Smooth muscle cell (in vitro differentiated cells): ENCODE measurements around the gene KCTD17. TPM values are rescaled to one million over a fixed set of nuclear protein-coding genes. Genes with fewer than 3 reads are reported as not detected.
A peak's percentile ranks its signal among the peaks of the same experiment; 100 is the strongest.

Experiments
- DNase-seq: peaks from one replicate; lab custom pipeline; 2025; ENCODE audit not compliant: unreplicated experiment; lab: John Stamatoyannopoulos, UW
- H2AFZ ChIP-seq: fragments of 200-600 bp; sonication (generic); 2 replicates; pipeline ENCODE4 v1.6.0; 2016; ENCODE audit warnings: antibody characterized with exemption, low read depth, mild to moderate bottlenecking
- H3F3A ChIP-seq: fragments of 200-600 bp; sonication (generic); 2 replicates; pipeline ENCODE4 v1.6.0; 2017; ENCODE audit warnings: antibody characterized with exemption, low read depth
- H3K27ac ChIP-seq: fragments of 200-600 bp; sonication (generic); 2 replicates; pipeline ENCODE4 v1.5.1; 2016; ENCODE audit warnings: low read depth, mild to moderate bottlenecking
- H3K27me3 ChIP-seq: fragments of 200-600 bp; sonication (generic); 2 replicates; pipeline ENCODE4 v1.6.1; 2016; ENCODE audit warnings: low read depth, mild to moderate bottlenecking
- H3K36me3 ChIP-seq: fragments of 200-600 bp; sonication (generic); 2 replicates; pipeline ENCODE4 v1.5.1; 2016; ENCODE audit warnings: low read depth
- H3K4me1 ChIP-seq: fragments of 200-600 bp; sonication (generic); 2 replicates; pipeline ENCODE4 v1.5.1; 2016; ENCODE audit warnings: low read depth
- H3K4me2 ChIP-seq: fragments of 200-600 bp; sonication (generic); 2 replicates; pipeline ENCODE4 v1.6.0; 2016; ENCODE audit warnings: mild to moderate bottlenecking
- H3K4me3 ChIP-seq: fragments of 200-600 bp; sonication (generic); 2 replicates; pipeline ENCODE4 v1.5.1; 2016; ENCODE audit warnings: mild to moderate bottlenecking
- H3K79me2 ChIP-seq: fragments of 200-600 bp; sonication (generic); 2 replicates; pipeline ENCODE4 v1.6.0; 2016; ENCODE audit warnings: low read depth, mild to moderate bottlenecking
- H3K9ac ChIP-seq: fragments of 200-600 bp; sonication (generic); 2 replicates; pipeline ENCODE4 v1.6.0; 2016; ENCODE audit warnings: low read depth
- H3K9me3 ChIP-seq: fragments of 200-600 bp; sonication (generic); replicated peaks from 2 replicates; pipeline ENCODE4 v1.5.1; 2016; ENCODE audit warnings: low read depth
- H4K20me1 ChIP-seq: fragments of 200-600 bp; sonication (generic); 2 replicates; pipeline ENCODE4 v1.6.0; 2016; ENCODE audit warnings: low read depth
- WGBS: methylation state at CpG from one replicate; pipeline ENCODE4 v1.1.7; 2016; ENCODE audit warnings: low lambda C conversion rate; 5-methylcytosine and 5-hydroxymethylcytosine counted together
- polyA plus RNA-seq: library from polyadenylated mRNA; unstranded; fragments of >200 nt; fragmentation: Nextera tagmentation; extraction: Ambion mirVana; gene quantifications from 2 replicates; pipeline ENCODE4 v1.2.1, GENCODE V29; 2016
- total RNA-seq: library from RNA; depleted of rRNA; stranded (reverse); fragments of >200 nt; gene quantifications from 2 replicates; pipeline ENCODE4 v1.2.3, GENCODE V29; 2014
- TF ChIP-seq, protein P1 (sequence below): fragments of 200-600 bp; sonication (generic); IDR thresholded peaks from 2 replicates; pipeline ENCODE4 v1.5.1; 2017; ENCODE audit warnings: borderline replicate concordance, mild to moderate bottlenecking, antibody characterized with exemption; ENCODE audit not compliant: insufficient read depth, poor library complexity, severe bottlenecking

Gene KCTD17
- total and polyA plus RNA-seq, 2 experiments from 2014 or later: 20.0 to 36.9 TPM

DNA sequence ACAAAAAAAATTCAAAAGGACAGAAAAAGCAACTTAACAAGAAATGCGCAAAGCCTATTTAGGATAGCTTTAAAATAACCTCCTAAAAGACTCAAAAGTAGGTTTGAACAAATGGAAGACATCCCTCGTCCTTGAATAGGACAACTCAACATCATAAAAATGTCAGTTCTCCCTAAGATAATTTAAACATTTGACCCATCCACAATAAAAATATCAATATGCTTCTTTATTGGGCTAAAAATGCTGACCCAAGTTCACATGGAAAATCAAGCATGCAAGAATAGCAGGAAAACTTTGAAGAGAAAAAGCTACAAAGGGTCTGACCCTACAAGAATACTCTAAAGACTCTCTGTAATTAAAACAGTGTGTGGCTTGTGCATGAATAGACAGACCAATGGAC, 12.1 kb upstream of the KCTD17 start:
- Histone ChIP-seq H3K9ac (no peak overlapping the region), H3K27me3 (no peaks in the 10 kb centered on the region), H3F3A (no peaks in the 10 kb centered on the region), H3K27ac (no peak overlapping the region), H4K20me1 (no peaks in the 10 kb centered on the region), H3K4me2 (no peak overlapping the region), H3K36me3 (no peaks in the 10 kb centered on the region), H2AFZ (no peak overlapping the region), H3K9me3 (no peaks in the 10 kb centered on the region), H3K4me3 (no peak overlapping the region), H3K79me2 (no peaks in the 10 kb centered on the region), H3K4me1 (no peaks in the 10 kb centered on the region)
- 78% methylated on average over 2 of the region's 2 CpGs for WGBS
- no peak for DNase-seq
- TF ChIP-seq, protein P1, sequence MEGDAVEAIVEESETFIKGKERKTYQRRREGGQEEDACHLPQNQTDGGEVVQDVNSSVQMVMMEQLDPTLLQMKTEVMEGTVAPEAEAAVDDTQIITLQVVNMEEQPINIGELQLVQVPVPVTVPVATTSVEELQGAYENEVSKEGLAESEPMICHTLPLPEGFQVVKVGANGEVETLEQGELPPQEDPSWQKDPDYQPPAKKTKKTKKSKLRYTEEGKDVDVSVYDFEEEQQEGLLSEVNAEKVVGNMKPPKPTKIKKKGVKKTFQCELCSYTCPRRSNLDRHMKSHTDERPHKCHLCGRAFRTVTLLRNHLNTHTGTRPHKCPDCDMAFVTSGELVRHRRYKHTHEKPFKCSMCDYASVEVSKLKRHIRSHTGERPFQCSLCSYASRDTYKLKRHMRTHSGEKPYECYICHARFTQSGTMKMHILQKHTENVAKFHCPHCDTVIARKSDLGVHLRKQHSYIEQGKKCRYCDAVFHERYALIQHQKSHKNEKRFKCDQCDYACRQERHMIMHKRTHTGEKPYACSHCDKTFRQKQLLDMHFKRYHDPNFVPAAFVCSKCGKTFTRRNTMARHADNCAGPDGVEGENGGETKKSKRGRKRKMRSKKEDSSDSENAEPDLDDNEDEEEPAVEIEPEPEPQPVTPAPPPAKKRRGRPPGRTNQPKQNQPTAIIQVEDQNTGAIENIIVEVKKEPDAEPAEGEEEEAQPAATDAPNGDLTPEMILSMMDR: no peak

DNA sequence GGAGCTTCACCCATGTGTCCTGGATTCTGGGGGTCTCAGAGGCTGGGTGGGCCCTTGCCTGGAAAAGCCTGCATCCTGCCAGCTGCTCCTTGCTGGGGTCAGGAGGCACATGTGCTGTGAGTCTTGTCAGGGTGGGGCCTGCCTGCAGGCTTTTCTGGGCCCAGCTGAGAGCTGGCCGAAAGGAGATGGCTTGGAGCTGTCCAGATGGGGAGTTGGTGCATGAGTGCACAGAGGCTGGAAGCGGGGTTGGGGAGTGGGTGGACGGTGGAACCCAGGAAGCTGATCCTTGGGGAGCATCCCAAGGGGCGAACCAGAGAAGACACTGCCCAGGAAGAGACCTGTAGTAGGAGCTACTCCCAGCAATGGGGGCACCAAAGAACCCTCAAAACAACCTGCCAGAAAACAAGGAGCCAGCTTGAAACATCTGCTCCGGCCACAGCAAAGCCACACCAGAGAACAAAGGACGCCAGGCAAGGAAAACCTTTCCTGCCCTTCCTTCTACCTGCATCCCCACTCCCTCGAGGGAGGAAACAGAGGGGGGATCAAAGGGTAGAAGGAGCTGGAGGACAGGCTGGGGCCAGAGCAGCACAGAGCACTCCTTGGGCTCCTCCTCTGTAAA, 8.2 kb upstream of the KCTD17 start:
- Histone ChIP-seq H2AFZ (no peak overlapping the region), H3K4me1 (no peaks in the 10 kb centered on the region), H3F3A (no peaks in the 10 kb centered on the region), H3K79me2 (no peaks in the 10 kb centered on the region), H3K27me3 (no peaks in the 10 kb centered on the region), H3K9ac (no peak overlapping the region), H3K36me3 (no peaks in the 10 kb centered on the region), H3K27ac (no peak overlapping the region), H3K4me2 (no peak overlapping the region), H3K9me3 (no peaks in the 10 kb centered on the region), H4K20me1 (no peaks in the 10 kb centered on the region), H3K4me3 (no peak overlapping the region)
- WGBS: 87% methylated on average over 7 of the region's 7 CpGs
- TF ChIP-seq, protein P1: no peak
- no peak for DNase-seq

DNA sequence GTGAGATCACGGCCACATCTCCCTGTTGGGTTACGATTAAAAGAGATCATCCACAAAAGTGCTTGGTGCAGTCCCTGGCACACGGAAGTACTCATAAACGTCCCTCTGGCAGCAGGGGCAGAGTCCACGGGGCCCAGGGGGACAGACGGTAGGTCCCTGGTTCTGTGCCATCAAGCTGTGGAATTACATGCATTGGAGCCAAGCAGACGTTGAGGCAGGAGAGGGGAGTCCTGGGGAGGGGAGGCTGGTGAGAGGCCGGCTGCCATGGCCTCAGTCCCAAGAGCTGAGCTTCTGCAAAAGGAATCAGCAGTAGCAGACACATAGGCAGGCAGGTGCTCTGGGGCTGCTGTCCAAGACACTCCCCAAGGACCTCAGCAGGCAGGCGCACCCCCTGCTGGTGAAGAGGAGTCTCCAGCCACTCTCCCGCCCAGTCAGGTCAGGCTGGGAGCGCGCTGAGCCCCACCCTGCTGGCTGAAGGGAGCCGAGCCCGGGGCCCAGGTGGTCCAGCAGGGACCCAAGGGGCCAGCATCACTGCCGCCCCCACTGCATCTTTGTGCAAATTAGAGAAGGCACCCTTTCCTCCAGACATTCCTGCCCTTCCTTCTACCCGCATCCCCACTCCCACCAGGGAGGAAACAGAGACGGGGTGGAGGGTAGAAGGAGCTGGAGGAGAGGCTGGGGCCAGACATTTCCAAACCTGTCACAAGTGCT, 7.6 kb upstream of the KCTD17 start:
- H3K4me3 ChIP-seq: no peak overlapping the region
- H3K4me1 ChIP-seq: no peaks in the 10 kb centered on the region
- no peaks in the 10 kb centered on the region for H3K36me3 ChIP-seq
- H3K27me3 ChIP-seq: no peaks in the 10 kb centered on the region
- DNase-seq: no peak
- TF ChIP-seq, protein P1: peak; percentile 50
- H4K20me1 ChIP-seq: no peaks in the 10 kb centered on the region
- no peak overlapping the region for H3K27ac ChIP-seq
- H2AFZ ChIP-seq: no peak overlapping the region
- H3K79me2 ChIP-seq: no peaks in the 10 kb centered on the region
- H3K9ac ChIP-seq: no peak overlapping the region
- no peaks in the 10 kb centered on the region for H3K9me3 ChIP-seq
- no peak overlapping the region for H3K4me2 ChIP-seq
- no peaks in the 10 kb centered on the region for H3F3A ChIP-seq
- 62% methylated on average over 17 of the region's 17 CpGs for WGBS
